GM19397 (cell line): ENCODE results near the gene CDH13.

Experiments
- ATAC-seq: cut with Tn5 transposase; IDR thresholded peaks from one replicate; pipeline ENCODE4 v1.9.1; 2021; ENCODE audit warnings: mild to moderate bottlenecking, moderate library complexity; ENCODE audit not compliant: unreplicated experiment

Gene CDH13

DNA sequence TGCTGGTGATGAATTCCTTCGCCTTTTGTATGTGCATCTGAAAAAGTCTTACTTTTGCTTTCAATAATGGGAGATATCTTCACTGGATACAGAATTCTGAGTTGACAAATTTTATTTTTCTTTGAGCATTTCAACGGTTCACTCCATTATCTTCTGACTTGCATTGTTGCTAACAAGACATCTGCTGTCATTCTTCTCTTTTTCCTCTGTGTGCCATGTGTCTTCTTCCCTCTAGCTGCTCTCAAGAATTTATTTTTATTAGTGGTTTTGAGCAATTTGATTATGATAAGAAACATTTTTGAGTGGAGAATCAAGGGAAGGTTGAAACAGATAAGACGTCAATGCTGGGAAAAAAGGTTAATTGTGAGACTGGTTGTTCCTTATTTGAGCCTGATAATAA lies 471.8 kb downstream of the CDH13 start:
- no peak for ATAC-seq

DNA sequence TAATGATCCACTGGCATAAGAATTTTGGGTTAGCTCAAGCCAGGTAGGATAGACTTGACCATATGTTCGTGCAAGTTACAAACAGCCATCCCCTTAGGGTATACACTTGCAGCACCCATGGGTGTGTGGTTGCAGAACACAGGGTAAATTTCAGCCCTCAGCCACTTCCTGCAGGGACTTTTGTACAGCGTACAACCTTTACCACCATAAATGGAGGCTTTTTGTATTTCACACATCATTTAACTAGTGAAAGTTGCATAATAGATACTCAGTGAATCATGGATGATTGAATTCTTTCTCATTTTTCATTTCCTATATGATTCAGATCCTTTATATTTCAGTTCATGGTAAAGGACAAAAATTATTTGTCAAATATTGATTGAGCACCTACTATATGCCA lies 473.9 kb downstream of the CDH13 start:
- no peak for ATAC-seq

DNA sequence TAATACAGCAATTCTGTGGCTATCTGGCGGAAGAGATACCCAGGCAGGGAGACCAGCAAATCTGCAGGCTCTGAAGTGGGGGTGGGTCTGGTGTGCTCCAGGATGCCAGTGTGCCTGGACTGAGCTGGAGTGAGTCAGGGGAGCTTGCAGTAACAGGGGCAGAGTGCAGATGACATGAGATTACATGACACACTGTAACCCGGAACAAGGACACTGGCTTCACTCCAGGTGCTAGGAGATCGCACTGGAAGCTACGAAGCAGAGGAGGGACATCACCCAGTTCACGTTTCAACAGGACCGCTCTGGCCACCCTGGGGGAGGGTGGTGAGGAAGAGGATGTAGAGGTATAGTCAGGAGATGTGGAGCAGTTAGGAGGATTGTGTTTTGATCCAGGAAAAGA lies 475.6 kb downstream of the CDH13 start:
- no peak for ATAC-seq

- no peak for ATAC-seq
Observed at GRCh38 chr16:83105279-83106077, 478.7 kb downstream of the CDH13 start.

GRCh38 chr16:83109490-83110125 lies 482.8 kb downstream of the CDH13 start:
- ATAC-seq = no peak

DNA sequence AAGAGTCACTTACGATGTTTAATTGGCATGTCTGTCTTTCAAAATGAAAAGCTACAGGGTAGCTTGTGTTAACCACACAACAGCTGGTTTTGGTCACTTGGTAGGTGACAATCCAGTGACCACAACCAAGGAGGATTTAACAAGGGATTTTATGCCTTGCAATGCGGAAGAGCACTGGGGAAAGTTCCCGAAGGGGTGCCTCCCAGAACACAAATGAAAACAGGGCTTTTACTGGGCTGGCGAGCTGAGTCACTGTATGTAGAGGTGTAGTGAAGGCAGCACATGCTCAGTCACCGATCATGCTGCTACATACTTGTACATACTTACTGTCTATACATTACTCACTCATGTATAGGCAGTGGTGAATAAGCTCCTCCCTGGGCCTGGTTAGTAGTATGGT lies 483.5 kb downstream of the CDH13 start:
- ATAC-seq = no peak

GRCh38 chr16:83113317-83113716 lies 486.5 kb downstream of the CDH13 start:
- ATAC-seq = no peak

GRCh38 chr16:83113811-83114210 lies 487.0 kb downstream of the CDH13 start:
- no peak for ATAC-seq

- no peak for ATAC-seq
Observed at GRCh38 chr16:83115491-83116232, 488.9 kb downstream of the CDH13 start.

DNA sequence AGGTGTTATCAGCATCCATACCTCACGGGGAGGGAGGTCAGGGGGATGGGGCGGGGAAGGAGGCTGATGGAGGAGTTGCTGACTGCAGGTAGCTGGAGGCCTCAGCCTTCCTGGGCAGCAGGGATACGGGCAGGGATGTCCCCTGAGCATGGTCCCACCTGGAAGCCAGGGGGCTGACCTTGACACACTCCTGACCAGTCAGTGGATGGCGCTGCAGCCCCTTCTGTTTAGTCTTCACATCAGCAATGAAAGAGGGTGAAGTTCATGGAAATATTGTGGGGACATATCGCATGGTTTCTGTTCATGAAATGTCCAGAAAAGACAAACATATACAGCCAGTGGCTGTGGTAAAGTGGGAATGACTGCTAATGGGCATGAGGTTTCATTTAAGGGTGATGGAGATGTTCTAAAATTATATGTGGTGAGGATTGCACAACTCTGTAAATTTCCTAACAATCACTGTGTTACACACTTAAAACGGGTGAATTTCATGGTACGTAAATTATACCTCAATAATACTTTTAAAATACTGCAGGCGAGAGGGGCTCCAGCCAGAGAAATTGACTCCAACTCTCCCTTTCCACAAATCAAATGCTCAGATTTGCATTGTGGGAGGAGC lies 489.6 kb downstream of the CDH13 start:
- ATAC-seq = no peak

GRCh38 chr16:83117810-83118209 lies 491.0 kb downstream of the CDH13 start:
- no peak for ATAC-seq

DNA sequence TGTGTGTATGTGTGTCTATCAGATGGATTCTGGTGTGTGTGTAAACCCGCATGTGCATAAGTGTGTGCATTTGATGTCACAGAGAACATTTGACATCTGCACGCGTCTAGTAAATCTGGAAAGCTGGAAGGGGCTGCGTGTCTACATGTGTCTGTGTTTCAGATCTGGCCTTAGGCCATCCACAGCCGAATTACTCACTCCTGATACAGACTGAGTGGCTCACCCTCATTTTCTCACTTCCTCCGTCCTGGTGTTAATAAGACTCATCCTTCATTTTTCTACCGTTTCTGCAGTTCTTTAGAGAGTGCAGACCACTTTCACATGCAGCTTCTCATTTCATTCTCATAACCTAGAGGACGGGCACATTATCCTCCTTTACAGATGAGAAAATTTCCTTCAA lies 491.6 kb downstream of the CDH13 start:
- ATAC-seq = no peak

DNA sequence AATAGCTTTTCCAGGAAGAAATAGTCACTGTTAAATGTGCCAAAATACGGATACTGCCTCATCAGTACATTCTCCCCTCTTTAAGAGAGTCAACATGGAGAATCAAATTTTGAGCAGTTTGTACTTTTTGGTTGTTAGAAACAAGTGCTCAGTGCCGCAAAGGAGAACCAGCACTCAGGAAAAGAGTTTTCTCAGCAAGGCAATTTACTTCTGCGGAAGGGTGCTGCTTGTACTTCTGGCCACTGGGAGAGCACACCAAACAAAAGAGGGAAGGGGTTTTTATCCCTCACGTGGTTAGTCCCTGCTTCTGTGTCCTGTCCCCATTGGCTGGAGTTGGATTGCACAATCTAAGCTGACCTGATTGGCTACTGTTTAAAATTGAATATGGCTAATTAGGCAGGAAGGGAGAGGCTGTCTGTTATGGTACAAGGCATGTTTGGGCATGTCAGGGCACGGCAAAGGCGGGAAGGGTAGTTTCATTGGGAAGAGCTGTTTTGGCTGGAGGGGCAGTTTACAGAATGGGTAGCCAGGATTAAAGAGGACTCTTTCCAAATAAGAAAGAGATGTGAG lies 499.3 kb downstream of the CDH13 start:
- ATAC-seq = no peak

DNA sequence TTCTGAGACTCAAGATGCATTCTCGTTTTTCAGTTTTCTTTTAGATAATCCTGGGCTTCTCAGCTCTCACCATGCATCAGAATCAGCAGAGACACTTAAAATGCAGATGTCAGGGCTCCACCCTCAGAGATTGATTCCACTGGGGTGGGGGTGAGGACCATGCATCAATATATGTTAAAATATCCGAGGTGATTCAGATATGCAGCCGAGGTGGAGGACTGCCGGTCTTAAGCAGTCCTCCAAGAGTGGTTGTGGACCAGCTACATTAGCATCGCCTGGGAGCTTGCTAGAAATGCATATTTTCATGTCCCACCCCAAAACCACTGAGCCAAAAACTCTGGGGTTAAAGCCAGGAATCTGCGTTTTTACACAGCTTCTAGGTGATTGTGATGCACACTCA lies 501.3 kb downstream of the CDH13 start:
- no peak for ATAC-seq

DNA sequence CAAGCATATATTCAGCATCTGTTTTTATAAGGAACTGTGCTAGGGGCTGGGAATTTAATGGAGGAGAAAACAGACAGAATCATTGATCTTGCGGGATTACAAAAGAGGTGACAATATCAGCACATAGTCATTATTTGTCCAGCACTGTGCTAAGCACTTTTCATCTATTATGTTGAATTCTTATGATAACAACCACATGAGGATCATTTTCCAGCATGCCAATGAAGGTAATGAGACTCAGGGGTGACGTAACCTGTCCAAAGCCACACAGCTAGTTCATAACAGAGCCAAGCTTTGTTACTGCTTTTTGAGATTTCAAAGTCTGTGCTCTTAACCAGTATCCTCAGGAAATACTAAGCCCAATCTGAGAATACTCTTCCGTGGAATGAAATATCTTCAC lies 503.3 kb downstream of the CDH13 start:
- no peak for ATAC-seq

GRCh38 chr16:83134638-83135037 lies 507.9 kb downstream of the CDH13 start:
- no peak for ATAC-seq

DNA sequence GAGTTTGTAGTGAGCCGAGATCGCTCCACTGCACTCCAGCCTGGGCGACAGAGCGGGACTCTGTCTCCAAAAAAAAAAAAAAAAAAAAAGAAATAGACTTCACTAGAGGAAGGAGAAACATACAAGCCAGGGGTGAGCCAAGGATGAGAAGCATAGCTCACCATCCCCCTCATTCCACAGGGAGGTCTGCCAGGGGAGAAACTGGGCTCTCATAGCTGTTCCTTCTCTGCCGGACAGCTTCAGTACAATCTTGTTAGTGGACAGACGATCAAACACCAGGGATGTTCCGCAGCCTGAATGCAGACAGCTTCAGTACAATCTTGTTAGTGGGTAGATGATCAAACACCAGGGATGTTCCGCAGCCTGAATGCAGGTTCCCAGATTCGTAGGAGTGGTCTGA lies 509.6 kb downstream of the CDH13 start:
- ATAC-seq = no peak

- ATAC-seq = no peak
Observed at GRCh38 chr16:83136924-83137323, 510.2 kb downstream of the CDH13 start.

GRCh38 chr16:83137326-83137781 lies 510.6 kb downstream of the CDH13 start:
- no peak for ATAC-seq

DNA sequence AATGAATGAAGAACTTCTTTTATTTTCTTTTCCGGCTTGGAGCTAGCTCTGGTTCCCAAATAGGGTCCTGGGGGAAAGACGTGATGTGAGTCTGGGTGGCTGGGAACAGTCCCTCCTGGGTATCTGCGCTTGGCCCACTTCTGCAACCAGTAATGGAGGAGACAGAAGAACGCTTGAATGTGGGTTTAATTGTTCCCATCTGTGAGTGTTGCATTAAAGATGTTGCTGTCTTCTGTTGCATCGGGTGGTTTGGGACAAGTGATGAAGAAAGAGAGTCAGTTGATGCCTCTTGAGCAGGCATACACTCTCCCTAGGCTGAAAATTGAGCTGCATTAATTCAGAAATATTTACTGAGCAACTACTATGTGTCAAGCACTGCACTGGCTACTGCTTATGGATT lies 511.1 kb downstream of the CDH13 start:
- ATAC-seq = no peak

DNA sequence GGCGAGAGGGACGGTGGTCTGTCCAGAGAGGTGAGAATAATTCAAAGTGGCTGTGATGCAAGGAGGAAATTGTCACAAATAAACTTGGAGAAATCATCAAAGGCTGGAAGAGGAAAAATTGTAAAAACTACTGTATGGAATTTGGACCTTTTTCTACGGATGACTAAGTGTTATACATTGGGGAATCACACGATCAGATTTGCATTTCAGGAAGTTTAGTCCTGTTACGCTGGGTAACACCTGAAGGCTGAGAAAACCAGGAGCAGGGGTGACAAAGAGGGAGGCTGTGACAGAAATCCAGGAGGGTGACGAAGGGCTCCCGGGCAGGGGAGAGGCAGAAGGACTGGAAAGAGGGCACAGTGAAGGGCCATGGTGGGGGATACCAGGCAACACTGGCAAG lies 511.7 kb downstream of the CDH13 start:
- ATAC-seq = no peak
